K562 treated with DMSO at 1 percent for 12 hours (cell line): Measurements from ENCODE around the gene MSGN1. TPM values are rescaled to one million over a fixed set of nuclear protein-coding genes. Genes with fewer than 3 reads are reported as not detected.

Experiments
- total RNA-seq: library from RNA; unstranded; fragments of 300-600 nt; gene quantifications from 2 replicates; pipeline ENCODE4 v1.2.3, GENCODE V29; 2022; ENCODE audit not compliant: insufficient read depth

Gene MSGN1, protein sequence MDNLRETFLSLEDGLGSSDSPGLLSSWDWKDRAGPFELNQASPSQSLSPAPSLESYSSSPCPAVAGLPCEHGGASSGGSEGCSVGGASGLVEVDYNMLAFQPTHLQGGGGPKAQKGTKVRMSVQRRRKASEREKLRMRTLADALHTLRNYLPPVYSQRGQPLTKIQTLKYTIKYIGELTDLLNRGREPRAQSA
- not detected in 2 replicates for total RNA-seq

DNA sequence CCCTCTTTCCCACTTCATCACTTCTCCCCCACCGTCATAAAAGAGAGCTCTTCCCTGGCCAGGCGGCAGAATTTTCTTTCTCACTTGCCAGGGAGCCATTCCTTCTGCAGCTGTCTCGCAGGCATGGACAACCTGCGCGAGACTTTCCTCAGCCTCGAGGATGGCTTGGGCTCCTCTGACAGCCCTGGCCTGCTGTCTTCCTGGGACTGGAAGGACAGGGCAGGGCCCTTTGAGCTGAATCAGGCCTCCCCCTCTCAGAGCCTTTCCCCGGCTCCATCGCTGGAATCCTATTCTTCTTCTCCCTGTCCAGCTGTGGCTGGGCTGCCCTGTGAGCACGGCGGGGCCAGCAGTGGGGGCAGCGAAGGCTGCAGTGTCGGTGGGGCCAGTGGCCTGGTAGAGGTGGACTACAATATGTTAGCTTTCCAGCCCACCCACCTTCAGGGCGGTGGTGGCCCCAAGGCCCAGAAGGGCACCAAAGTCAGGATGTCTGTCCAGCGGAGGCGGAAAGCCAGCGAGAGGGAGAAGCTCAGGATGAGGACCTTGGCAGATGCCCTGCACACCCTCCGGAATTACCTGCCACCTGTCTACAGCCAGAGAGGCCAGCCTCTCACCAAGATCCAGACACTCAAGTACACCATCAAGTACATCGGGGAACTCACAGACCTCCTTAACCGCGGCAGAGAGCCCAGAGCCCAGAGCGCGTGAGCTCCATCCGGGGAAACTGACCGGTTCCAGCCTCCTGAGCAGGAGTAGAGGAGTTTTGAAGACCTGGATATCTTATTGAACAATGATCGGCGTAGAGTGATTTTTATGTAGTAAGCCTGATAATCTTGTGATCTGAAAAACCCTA, at the start of gene MSGN1:
MSGN1 (plus strand) TSS at position 65 of the 850 bp plus-strand sequence; CDS start at position 124, 59 bp downstream.

Other genes with a start within 250 kb of the MSGN1 start
- 11.4 and 32.4 TPM in 2 replicates for gene SMC6, start 62.6 kb upstream of the MSGN1 start, total RNA-seq
- gene GEN1, start 62.3 kb upstream of the MSGN1 start, total RNA-seq = 6.4 and 10.8 TPM in 2 replicates
- gene KCNS3, start 62.2 kb downstream of the MSGN1 start, total RNA-seq = 1.0 and 2.4 TPM in 2 replicates